GM18519 (cell line): ENCODE results near the gene BCORL1.

Experiments used
- ATAC-seq: cut with Tn5 transposase; IDR thresholded peaks from one replicate; pipeline ENCODE4 v1.9.1; 2021; ENCODE audit warnings: mild to moderate bottlenecking, moderate library complexity; ENCODE audit not compliant: unreplicated experiment, low FRiP score

BCORL1 gene

DNA sequence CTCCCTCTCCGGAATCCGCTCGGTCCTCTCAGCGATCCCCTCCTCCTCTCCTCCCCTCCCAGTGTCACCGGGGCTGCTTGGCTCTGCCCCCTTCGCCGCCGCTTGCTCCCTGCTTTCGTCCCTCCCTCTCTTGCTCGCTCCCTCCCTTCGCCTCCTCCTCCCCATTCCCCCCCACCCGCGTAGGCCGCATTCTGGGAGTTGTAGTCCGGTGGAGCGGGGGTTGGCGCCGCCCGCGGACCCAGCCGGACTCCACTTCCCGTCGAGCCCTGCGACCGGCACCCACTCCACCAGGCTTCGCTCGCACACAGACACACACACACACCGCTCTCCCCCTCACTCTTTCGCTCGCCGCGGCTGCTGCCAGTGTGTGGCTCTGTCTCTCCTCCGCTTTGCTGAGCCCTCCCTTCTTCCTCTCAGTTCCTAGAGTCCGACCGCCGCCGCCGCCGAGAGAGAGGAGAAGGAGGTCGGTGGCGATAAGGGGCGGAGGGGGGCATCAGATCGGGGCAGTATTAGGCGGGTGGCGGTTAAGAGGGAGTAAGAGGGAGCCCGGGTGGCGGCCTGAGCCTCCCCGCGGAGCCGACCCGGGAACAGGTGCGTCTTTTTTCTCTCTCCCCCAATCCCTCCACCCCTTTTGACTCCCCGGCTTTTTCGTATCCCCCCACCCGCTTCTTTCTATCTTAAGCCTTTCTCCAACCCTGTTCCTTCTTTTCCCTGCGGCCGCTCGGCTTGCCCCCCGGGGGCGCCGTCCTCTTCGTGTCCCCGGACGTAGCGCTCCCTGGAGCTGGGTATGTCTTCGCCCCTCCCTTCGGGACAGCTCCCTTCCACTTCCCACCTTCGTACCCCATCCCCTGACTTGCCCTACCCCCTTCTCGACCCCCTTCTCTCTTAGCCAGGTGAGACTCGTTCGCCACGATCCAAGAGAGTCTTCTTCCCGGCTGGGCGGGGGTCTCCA lies at the start of gene BCORL1:
TSS of gene BCORL1 (plus strand) at position 336 of the 952 bp plus-strand sequence. CDS start 22,597 bp downstream, outside the sequence.
- peak; percentile 91 for ATAC-seq

- ATAC-seq: peak; percentile 20
Measured at GRCh38 chrX:129932821-129933321, 49.6 kb upstream of the BCORL1 start.

DNA sequence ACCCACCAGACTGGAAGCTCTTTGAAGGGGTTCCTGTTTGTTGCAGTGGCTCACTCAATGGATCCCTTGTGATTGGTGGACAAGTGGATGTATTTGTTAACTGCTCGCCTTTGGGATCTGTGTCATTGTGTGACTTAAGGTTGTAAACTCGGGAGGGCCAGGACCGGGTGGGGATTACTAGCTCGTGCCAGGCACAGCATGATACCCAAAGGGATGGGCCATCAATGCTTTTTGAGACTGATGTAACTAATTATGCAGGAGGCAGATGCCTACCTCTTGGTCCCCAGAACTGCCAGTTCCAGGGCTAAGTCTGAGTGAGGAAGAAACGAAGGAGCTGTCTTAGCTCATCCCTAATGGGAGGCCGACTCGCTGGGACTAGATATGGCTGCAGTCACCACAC lies 48.7 kb upstream of the BCORL1 start:
- ATAC-seq: no peak

GRCh38 chrX:129934461-129934860 lies 48.0 kb upstream of the BCORL1 start:
- no peak for ATAC-seq

GRCh38 chrX:129934952-129935351 lies 47.5 kb upstream of the BCORL1 start:
- ATAC-seq: no peak

GRCh38 chrX:129938081-129938480 lies 44.4 kb upstream of the BCORL1 start:
- ATAC-seq: no peak

DNA sequence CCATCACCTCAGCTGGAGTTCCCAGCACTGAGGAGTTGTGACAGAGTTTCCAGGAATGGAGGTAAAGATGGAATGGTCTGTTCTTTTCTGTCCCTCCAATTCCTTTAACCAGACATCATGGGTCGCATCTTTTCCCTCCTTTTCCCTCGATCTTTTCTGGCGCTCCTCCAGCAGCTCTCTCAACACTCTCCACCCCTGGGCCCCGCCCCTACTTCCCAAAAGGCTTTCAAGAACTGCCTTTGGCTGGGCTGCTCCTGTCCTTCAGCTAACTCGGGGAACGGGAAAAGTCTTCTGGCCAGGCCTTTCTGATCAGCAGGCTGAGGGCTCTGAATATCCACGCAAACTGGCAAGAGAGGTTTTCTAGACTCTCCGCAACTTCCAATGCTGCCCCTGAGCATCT lies 42.4 kb upstream of the BCORL1 start:
- no peak for ATAC-seq

GRCh38 chrX:129940721-129941120 lies 41.7 kb upstream of the BCORL1 start:
- ATAC-seq: no peak

DNA sequence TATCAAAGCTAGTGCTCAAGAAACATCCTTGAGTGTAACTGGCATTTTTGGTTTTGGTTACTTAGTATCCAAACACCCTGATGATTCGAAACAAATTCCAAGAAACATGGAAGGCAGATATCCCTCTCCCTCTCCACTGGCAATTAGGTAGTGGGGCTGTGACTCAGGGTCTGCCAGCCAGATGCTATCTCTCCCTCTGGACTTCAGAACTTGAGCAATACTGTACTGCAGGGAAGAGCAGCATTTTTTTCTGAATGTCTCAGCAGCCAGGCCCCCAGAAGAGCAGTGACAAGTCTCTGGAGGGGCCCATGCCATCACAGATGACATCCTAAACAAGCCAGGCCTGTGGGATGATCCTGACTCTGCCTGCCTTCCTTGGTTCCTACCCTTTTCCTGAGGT lies 37.3 kb upstream of the BCORL1 start:
- no peak for ATAC-seq

DNA sequence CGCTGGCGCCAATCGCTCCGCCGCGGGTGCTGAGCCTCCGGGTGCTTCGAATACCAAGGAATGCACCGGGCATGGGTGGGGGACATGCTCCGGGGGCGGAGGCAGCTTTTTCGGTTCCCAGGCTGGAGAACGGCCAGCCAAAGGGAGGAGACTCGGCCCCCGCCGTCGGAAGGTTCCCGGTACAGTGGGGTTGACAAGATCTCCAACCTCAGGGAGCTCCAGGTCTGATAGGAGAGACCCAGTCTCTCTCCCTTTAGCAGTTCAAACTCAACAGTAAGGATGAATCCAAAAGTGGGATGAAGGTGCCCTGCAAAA lies 29.1 kb upstream of the BCORL1 start:
- ATAC-seq: no peak

GRCh38 chrX:129953881-129954280 lies 28.6 kb upstream of the BCORL1 start:
- no peak for ATAC-seq

GRCh38 chrX:129954804-129955203 lies 27.6 kb upstream of the BCORL1 start:
- ATAC-seq: no peak

GRCh38 chrX:129955682-129956081 lies 26.8 kb upstream of the BCORL1 start:
- ATAC-seq: no peak

DNA sequence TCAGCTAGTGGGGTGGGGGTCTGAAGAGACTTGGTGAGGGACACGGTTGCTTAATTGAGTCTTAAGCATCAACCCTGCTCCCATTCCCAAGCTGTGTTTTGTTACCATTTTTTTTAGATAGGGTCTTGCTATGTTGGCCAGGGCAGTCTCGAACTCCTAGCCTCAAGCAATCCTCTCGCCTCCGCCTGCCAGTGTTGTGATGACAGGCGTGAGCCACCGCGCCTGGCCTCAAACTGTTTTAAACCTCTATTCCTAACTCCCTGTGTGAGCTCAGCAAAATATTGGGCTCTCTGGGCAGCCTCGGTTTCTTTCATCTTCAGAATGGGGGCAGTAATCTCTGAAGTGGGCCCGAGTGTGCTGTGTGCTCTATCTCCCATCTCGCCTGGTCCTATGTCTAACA lies 26.3 kb upstream of the BCORL1 start:
- ATAC-seq: no peak

GRCh38 chrX:129956765-129957164 lies 25.7 kb upstream of the BCORL1 start:
- ATAC-seq: no peak

DNA sequence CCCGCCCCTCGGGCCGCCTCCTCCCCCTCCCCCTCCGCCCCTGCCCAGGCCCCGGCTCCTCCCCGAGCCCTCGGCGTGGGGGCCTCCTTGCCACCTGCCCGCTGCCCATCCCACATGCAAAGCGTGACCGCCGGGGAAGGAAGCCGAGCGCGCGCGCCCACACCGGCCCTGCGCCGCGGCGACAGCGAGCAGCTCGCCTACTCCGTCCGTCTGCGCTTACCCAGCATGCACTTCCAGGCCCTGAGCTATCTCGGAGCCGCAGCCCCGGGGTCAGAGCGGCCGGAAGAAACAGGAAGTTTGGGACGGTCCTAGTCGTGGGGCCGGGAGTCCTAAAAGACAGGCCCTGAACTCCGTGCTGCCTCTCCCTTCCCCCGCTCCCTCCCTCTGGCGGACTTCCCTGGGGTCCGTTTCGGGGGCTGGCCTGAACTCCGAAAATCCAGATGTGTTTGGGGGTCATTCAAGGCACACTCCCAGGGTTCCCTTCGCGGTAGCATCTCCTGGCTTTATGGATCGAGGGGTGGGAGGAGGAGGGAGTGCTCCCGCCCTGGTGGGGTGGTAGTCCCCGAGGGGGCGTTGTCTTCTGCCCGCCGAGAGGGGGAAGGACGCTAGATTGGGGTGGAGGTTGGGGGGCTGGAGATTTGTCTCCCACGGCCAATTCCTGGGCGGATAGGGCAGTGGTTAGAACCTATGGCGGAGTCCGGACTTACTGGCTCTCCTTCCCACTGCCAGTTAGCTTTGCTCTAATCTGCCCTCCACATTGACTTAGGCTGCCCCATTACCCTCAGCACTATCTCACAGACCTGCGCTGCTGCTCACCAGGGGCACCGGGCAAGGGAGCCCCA lies 25.0 kb upstream of the BCORL1 start:
- no peak for ATAC-seq

DNA sequence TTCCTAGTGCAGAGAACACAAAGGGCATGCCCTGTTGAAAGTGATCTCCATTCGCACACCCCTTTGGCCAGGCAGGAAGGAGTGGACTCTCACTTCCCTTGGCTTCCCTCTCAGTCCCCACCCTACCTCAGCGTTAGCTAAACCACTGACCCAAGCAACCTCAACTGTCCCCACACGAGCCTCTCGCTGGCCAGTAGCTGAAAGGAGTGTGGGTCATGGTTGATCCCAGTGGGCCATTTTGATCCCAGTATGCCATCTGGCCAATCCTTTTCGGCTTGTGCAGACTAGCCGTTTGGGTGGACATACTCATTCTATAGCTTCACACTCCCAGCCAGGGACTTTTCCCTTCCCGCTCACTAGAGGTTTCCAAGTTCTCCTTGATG lies 24.4 kb upstream of the BCORL1 start:
- ATAC-seq: no peak

DNA sequence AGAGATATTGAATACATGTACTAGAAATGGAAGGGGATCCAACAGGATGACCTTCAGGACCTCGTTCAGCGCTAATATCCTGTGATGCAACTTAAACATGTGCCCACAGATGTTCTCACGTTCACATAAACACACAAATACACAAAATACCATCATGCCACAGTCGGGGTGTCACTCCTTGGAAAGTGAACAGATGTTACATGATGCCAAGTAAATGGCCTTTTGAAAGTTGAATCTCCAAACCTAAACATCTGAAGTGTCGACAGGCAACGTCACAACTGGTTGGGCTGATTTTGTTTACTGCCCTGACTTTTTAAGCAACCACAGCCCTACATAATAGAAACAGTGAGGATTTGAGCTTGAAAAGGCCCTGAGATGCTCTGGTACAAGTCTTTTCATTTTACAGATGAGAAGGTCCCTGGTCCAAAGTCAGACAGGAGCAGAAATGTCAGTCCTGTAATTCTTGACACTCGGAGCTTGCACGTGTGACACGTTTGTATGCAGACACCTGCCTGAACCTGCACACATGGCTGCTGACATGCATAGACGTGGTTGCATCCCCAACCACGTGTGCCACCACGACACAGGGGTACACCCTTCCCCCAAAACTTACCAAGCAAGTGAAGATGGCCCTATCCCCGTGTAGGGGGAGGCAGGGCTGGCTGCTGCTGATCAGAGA lies 23.5 kb upstream of the BCORL1 start:
- ATAC-seq: no peak

GRCh38 chrX:129959493-129959832 lies 23.0 kb upstream of the BCORL1 start:
- no peak for ATAC-seq

DNA sequence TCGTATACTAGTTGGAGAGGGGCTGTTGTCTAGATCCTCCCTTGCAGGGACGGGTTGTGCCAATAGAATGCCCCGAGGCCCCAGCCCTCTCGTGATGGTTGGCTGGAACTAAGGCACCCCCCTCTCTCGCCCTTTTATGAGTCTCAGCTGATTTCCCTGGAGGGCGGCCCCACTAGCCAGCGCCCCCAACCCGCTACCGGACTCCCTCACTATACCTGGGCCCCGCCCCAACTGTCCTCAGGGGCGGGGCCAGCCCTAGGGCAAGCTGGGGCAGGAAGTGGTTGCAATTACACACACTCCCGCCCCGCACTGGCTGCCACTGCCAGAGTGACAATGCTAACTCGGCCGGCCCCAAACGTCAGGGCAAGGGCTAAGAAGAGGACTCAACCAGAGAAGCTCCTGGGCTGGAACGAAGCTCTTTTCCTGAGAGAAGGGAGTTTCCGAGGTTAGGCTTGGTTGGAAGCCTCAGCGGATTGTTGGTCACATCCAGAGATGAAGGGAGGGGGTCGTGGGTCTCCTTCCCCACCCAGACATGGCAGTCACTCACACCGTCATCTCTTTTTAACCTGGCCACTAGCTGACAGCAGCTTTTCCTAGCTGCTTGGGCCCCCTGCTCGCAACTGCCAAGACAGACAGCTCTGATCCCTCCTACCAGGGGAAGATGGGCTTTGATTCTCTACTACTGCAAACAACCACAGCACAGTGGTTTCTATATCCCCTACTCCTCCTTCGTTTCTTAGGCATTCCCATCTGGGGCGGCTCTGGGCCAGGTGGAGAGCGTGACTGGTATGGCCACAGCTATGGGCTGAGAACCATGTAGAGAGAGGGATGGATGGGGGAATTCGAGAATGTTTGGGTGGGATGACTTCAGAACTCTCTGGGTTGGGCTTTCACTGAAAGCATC lies 21.0 kb upstream of the BCORL1 start:
- peak; percentile 95 for ATAC-seq
